ENCODE data around the gene MPP2.

The MPP2 gene

DNA sequence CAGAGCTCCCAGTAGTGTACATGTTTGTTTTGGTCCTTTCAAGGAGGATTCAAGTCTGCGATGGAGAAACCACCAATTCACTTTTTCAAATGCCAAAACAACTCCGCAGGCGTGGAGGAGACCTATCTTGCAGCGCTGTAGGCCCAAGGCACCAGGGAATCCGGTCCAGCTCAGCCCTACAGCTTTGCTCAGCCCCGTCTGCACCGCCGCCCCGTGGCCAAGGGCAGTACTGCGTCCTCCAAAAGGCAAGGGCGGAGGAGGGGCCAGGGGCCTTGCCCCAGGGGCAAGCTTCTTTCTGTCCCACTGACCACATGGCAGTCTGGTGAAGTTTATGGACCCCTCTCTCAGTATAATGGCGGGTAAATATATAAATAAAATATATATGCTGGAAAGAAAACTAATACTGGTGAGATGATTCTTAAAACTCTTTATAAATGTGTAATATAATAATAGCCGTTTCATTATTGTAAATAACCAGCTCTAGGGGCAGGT is 61.1 kb downstream of the MPP2 start:
- DNase-seq (ENCODE audit: low spot score) = peak; percentile 94

DNA sequence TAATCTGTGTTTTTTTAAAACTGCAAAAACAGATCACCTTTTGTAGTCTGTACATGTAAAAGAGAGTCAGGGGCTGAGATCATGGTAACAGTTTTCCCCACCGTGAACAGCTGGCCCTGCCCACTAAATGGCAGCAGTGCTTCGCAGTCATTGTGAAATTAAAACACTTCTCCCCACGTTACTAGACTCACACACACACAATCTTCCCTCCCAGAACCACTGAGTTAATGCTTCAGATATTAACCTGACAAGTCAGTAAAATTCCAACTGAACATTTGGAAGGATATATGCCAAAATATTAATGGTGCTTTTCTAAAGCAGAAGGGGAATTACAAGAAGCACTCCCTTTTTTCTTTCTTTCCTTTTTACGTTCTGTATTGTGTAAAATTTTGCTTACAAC is 61.6 kb downstream of the MPP2 start:
- no peak for DNase-seq (ENCODE audit: low spot score)

GRCh38 chr17:43844241-43844640 is 63.1 kb downstream of the MPP2 start:
- no peak for DNase-seq (ENCODE audit: low spot score)

DNA sequence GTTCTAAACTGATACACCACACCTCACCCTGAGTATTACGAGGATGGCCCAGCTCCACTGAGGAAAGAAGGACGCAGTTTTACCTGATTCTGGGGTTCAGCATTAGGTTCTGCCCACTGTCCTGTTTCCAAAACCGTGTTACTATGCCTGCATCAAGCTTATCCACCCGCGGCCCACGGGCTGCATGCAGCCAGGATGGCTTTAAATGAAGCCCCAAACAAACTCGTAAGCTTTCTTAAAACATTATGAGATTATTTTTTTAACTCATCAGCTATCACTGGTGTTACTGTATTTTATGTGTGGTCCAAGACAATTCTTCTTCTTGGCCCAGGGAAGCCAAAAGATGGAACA is 64.4 kb downstream of the MPP2 start:
- DNase-seq (ENCODE audit: low spot score) = no peak

DNA sequence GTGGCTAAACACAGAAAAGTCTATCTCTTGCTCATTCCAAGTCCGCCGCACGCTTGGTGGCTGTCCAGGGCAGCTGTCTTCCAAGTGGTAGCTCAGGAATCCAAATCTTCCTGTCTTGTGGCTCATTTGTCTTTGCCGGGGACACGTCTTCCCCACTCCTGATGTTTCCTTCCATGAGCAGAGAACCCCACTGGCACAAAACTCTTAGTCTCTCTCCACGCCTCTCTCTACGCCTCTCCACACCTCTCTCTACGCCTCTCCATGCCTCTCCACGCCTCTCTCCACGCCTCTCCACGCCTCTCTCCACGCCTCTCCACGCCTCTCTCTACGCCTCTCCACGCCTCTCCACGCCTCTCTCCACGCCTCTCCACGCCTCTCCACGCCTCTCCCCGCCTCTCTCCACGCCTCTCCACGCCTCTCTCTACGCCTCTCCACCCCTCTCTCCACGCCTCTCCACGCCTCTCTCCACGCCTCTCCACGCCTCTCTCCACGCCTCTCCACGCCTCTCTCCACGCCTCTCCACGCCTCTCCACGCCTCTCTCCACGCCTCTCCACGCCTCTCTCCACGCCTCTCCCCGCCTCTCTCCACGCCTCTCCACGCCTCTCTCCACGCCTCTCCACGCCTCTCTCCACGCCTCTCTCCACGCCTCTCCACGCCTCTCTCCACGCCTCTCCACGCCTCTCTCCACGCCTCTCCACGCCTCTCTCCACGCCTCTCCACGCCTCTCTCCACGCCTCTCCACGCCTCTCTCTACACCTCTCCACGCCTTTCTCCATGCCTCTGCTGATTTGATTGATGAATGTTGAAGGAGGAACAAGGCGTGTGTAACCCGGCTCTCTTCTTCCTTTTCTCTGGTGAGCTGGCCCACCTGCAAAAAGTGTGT is 65.0 kb downstream of the MPP2 start:
- peak; percentile 46 for DNase-seq (ENCODE audit: low spot score)

GRCh38 chr17:43841282-43841681 is 66.1 kb downstream of the MPP2 start:
- no peak for DNase-seq (ENCODE audit: low spot score)

DNA sequence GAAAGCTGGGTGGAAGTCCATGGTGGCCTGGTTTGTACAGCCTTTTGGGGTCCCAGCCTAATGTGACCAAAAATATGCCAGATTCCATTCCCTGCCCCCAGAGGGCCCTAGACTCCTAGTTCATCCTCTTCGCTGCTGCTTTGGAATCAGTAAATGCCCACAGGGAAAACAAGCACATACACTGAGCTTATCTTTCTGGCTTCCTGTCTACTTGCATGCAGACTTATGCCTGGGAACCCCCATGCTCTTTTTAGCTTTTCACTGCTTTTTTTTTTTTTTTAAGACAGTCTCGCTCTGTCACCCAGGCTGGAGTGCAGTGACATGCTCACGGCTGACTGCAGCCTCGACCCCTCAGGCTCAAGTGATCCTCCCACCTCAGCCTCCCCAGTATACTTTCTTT is 66.5 kb downstream of the MPP2 start:
- DNase-seq (ENCODE audit: low spot score) = no peak

- DNase-seq (ENCODE audit: low spot score) = no peak
Observed at GRCh38 chr17:43839670-43840108, 67.6 kb downstream of the MPP2 start.

DNA sequence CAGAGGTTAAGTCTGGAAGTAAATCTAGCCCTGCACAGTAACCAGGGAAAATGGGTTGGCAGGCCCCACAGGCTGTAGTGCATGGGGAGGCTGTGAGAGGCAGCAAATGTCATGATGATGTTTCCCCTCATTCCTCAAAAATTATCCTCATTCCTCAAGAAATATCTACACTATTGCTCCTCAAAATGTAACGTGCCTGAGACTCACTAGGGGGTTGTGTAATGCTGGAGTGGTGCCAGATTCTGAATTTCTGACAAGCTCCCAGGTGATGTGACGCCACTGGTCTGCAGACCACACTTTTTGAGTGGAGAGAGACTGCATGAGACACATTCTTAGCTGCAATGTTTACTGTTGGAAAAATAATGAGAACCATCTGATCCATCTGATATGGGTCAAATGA is 73.2 kb downstream of the MPP2 start:
- DNase-seq (ENCODE audit: low spot score) = peak; percentile 63

GRCh38 chr17:43832976-43833829 is 74.1 kb downstream of the MPP2 start, which contains the start of gene MPP3:
MPP3 (minus strand) TSS chr17:43833146; CDS start chr17:43831906, 1,240 bp downstream.
- DNase-seq (ENCODE audit: low spot score) = peak; percentile 94

DNA sequence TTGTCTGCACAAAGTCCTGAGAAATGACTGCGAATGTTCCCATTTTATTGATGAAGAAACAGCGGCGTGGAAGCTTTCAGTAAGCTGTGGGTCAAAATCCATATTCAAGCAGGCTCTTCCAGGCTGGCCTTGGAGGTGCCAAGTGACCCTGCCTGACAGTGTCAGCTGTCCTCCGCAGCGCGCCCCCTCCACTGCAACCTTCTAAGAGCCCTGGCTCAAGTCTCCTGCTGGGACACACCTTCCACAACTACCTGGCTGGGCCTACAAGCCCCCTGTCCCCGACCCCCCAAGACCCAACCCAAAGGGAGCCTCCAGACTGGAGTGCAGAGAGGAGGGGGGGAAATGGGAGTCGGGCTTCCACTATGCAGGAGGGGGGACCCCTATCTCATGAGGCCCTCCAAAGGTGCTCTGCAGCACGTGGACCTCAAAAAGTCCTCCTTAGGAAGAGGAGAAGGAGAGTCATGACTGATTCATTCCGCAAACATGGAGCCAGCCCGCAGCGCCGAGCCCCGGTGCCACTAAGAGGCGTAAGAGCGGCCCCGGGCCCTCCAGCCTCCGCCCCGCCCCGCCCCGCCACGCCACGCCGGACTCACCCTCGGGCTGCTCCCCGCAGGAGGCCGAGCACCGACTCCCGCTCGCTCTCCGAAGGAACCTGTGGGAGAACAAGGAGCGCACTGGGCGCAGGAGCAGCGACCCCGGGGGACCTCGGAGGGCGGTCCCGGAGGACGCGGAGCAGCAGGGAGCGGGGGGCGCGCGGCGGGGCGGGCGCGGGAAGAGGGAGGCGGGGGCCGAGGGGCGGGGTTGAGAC is 75.0 kb downstream of the MPP2 start:
- peak; percentile 88 for DNase-seq (ENCODE audit: low spot score)

DNA sequence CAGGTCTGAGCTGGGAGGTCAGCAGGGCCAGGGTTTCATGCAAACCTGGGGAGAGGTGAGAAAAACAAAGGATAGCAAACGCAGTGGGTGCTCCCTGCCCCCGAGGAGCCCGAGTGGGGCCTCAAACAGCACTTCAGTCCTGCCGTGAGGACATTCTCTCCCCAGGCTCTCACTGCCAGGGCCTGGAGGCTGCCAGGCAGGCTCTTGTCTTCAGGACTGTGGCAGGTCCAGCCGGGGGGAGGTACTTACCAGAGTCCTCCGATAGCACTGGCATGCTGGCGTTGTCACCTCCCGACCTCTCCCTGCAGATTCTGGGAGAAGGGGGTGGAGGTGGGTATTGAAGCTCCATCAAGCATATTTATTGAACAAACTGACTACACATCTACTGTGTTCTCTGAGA is 75.7 kb downstream of the MPP2 start:
- no peak for DNase-seq (ENCODE audit: low spot score)

GRCh38 chr17:43830510-43831140 is 76.7 kb downstream of the MPP2 start:
- no peak for DNase-seq (ENCODE audit: low spot score)

DNA sequence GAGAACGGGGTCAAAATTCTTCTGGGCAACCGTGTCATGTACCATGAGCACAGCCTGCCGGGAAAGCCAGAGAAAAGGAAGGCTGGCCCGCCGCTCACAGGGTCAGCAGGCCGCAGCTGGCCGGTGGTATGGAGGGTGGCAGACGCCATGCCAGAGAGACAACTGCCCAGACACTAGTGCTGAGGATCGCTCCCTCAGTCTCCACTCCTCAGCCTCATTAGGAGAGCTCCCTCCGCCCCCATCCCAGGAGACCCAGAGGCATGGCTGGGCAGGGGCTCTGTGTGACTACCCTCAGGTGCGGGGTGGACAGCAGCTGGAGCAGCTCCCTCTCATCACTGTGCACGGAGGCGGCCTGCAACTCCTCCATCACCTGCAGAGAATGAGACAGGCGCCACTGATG is 77.6 kb downstream of the MPP2 start:
- DNase-seq (ENCODE audit: low spot score) = no peak

DNA sequence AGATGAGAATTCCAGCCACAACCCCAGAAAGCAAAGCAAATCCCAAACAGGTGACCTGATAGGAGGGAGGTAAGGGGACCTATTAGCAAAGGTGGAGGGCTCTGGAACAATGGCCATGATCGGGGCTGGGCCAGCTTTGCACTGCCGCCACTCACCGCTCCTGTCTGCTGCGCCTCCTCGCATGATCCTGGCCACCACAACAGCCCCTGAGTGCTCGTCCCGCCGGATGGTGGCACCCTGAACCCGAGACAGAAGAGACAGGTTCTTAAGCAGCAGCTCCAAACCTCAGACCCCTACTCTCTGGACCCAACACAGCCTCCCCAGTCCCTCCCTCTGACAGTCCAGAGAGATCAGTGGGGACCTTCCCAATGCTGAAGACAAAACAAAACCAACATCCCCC is 79.7 kb downstream of the MPP2 start:
- DNase-seq (ENCODE audit: low spot score) = no peak

- no peak for DNase-seq (ENCODE audit: low spot score)
Observed at GRCh38 chr17:43826206-43826605, 81.1 kb downstream of the MPP2 start.

DNA sequence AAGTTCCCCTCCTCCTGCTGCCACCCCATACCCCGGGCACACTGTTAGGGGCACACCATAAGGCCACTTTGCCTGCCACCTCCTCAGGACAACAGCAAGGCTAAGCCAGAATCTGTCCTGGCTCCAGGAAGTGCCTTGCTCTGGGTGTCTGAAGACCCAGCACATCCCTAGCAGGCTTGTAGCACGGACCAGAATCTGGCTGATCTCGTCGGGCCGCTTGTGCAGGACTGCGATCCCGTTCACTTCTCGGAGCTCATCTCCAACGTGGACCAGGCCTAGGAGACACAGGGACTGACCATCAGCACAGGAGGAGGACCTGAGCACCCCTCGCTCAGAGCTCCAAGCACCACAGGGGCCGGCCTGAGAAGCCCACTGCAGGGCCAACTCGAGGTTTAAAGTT is 81.8 kb downstream of the MPP2 start:
- DNase-seq (ENCODE audit: low spot score) = no peak
